GM18505 (cell line): Measurements from ENCODE around the gene MOB1B.
A peak's percentile ranks its signal among the peaks of the same experiment; 100 is the strongest.
"Not testable (repeated sequence)": the region's sequence is repeated elsewhere in the genome, so short reads cannot be mapped to it uniquely, and the experiment has no call there.

Source experiments
- ATAC-seq: cut with Tn5 transposase; IDR thresholded peaks from one replicate; pipeline ENCODE4 v1.9.1; 2021; ENCODE audit not compliant: unreplicated experiment
- POLR2A ChIP-seq: IDR thresholded peaks from 4 replicates; pipeline ENCODE4 v1.6.1; 2011; ENCODE audit warnings: borderline replicate concordance; ENCODE audit not compliant: insufficient read depth, insufficient read length; ENCODE audit errors: extremely low read depth

Gene MOB1B

GRCh38 chr4:70895405-70895804, 6.8 kb upstream of the MOB1B start:
- ATAC-seq, result peak; percentile 19
- no peak for TF ChIP-seq POLR2A

GRCh38 chr4:70895811-70896491, 6.2 kb upstream of the MOB1B start:
- no peak for TF ChIP-seq POLR2A
- ATAC-seq, result peak; percentile 55

GRCh38 chr4:70898581-70898980, 3.6 kb upstream of the MOB1B start:
- ATAC-seq, result not testable (repeated sequence)

- no peak for ATAC-seq
- TF ChIP-seq POLR2A, result no peak
These were observed 574 bp upstream of the MOB1B start for GRCh38 chr4:70901607-70901983.

GRCh38 chr4:70902577-70903290, 565 bp downstream of the MOB1B start:
- peak; percentile 50 for ATAC-seq
- TF ChIP-seq POLR2A, result no peak

- no peak for TF ChIP-seq POLR2A
- no peak for ATAC-seq
These were observed 1.1 kb downstream of the MOB1B start for GRCh38 chr4:70903291-70903603.

GRCh38 chr4:70908993-70909556, 6.9 kb downstream of the MOB1B start:
- no peak for TF ChIP-seq POLR2A
- ATAC-seq, result peak; percentile 40

- no peak for ATAC-seq
- no peak for TF ChIP-seq POLR2A
These were observed 11.8 kb downstream of the MOB1B start for GRCh38 chr4:70914000-70914399.

GRCh38 chr4:70914631-70915030, 12.5 kb downstream of the MOB1B start:
- no peak for TF ChIP-seq POLR2A
- no peak for ATAC-seq

- no peak for TF ChIP-seq POLR2A
- no peak for ATAC-seq
These were observed 13.1 kb downstream of the MOB1B start for GRCh38 chr4:70915036-70915815.

GRCh38 chr4:70915874-70916559, 13.8 kb downstream of the MOB1B start:
- TF ChIP-seq POLR2A, result no peak

GRCh38 chr4:70920592-70920991, 18.4 kb downstream of the MOB1B start:
- ATAC-seq, result no peak

More at GRCh38 chr4:70915874-70916559, 13.8 kb downstream of the MOB1B start:
- no peak for ATAC-seq

GRCh38 chr4:70925418-70925817, 23.2 kb downstream of the MOB1B start:
- TF ChIP-seq POLR2A, result no peak
- no peak for ATAC-seq

More at GRCh38 chr4:70920592-70920991, 18.4 kb downstream of the MOB1B start:
- TF ChIP-seq POLR2A, result no peak
